BLaER1 treated with 17β-estradiol and CSF1 and Interleukin-3, amounts not matched to agents 10 nM and 100 nM (cell line): Measurements from ENCODE around the gene VPS4A.

Experiments used
- H3K27ac ChIP-seq, 11 experiments: shearing (Covaris generic); formaldehyde crosslinking; 2 replicates each; pipeline ENCODE4 v1.8.1; 2022
- H3K27me3 ChIP-seq, 11 experiments: shearing (Covaris generic); formaldehyde crosslinking; 2 replicates each; pipeline ENCODE4 v1.8.1; 2022
- H3K36me3 ChIP-seq, 11 experiments: shearing (Covaris generic); formaldehyde crosslinking; 2 replicates each; pipeline ENCODE4 v1.8.1; 2022
- H3K4me1 ChIP-seq, 10 experiments: shearing (Covaris generic); formaldehyde crosslinking; 2 replicates each; pipeline ENCODE4 v1.8.1; 2022
- H3K4me2 ChIP-seq, 11 experiments: shearing (Covaris generic); formaldehyde crosslinking; 2 replicates each; pipeline ENCODE4 v1.8.1; 2022
- H3K4me3 ChIP-seq, 10 experiments: shearing (Covaris generic); formaldehyde crosslinking; 2 replicates each; pipeline ENCODE4 v1.8.1; 2022
- H3K9ac ChIP-seq, 11 experiments: shearing (Covaris generic); formaldehyde crosslinking; 2 replicates each; pipeline ENCODE4 v1.8.1; 2022
- H3K9me3 ChIP-seq, 11 experiments: shearing (Covaris generic); formaldehyde crosslinking; replicated peaks in 1 of 11; 2 replicates each; pipeline ENCODE4 v1.8.1; 2022
- H4K20me1 ChIP-seq, 11 experiments: shearing (Covaris generic); formaldehyde crosslinking; 2 replicates each; pipeline ENCODE4 v1.8.1; 2022
- Cebpa-rat ChIP-seq, 11 experiments: shearing (Covaris generic); IDR thresholded peaks; 2 replicates each; pipeline ENCODE4 v1.8.1; 2022

Gene VPS4A

GRCh38 chr16:69327585-69328310 is 16.6 kb downstream of the VPS4A start:
- H3K9me3 ChIP-seq, result no peaks in the 10 kb centered on the region
- H3K4me1 ChIP-seq, result peaks cover 77 to 83% (median 79%) of the 10 kb centered on the region in 10 experiments
- peak overlapping the region in 7 of 11 experiments; percentile 4 to 94 (median 36); a peak in 12 of 22 replicates for H3K27ac ChIP-seq
- peak overlapping the region; percentile 92 to 100 (median 99) for H3K4me2 ChIP-seq
- H3K36me3 ChIP-seq, result peaks cover 56 to 80% (median 76%) of the 10 kb centered on the region in 11 experiments
- H4K20me1 ChIP-seq, result peaks cover 62 to 76% (median 73%) of the 10 kb centered on the region in 11 experiments
- TF ChIP-seq Cebpa-rat (IDR thresholded peaks at IDR 0.05), result no peak
- peak overlapping the region in 8 of 10 experiments; percentile 82 to 97 (median 95); a peak in 15 of 20 replicates for H3K4me3 ChIP-seq
- peak overlapping the region; percentile 17 to 97 (median 90); a peak in 21 of 22 replicates for H3K9ac ChIP-seq
- H3K27me3 ChIP-seq, result no peaks in the 10 kb centered on the region

GRCh38 chr16:69328854-69329316 is 17.7 kb downstream of the VPS4A start:
- Histone ChIP-seq H3K27me3 (no peaks in the 10 kb centered on the region), H3K36me3 (peaks cover 56 to 80% (median 76%) of the 10 kb centered on the region in 11 experiments), H3K4me3 (peak overlapping the region; percentile 81 to 97 (median 95)), H3K4me2 (peak overlapping the region; percentile 92 to 100 (median 99)), H3K9me3 (no peaks in the 10 kb centered on the region), H3K27ac (peak overlapping the region in 6 of 11 experiments; percentile 89 to 95 (median 92); a peak in 11 of 22 replicates), H3K9ac (peak overlapping the region; percentile 85 to 97 (median 90)), H3K4me1 (peaks cover 68 to 79% (median 72%) of the 10 kb centered on the region in 10 experiments), H4K20me1 (peaks cover 50 to 64% (median 62%) of the 10 kb centered on the region in 11 experiments)
- no peak for TF ChIP-seq Cebpa-rat (IDR thresholded peaks at IDR 0.05)

- peaks cover 59 to 80% (median 76%) of the 10 kb centered on the region in 11 experiments for H3K36me3 ChIP-seq
Observed at GRCh38 chr16:69329369-69330285, 18.5 kb downstream of the VPS4A start.

GRCh38 chr16:69330286-69331109 is 19.3 kb downstream of the VPS4A start, which contains the start of gene PDF:
Gene PDF (minus strand): TSS chr16:69330588. CDS start chr16:69330570, 18 bp downstream.
- no peaks in the 10 kb centered on the region for H3K9me3 ChIP-seq
- TF ChIP-seq Cebpa-rat (IDR thresholded peaks at IDR 0.05), result no peak

More at GRCh38 chr16:69329369-69330285, 18.5 kb downstream of the VPS4A start:
- Histone ChIP-seq H3K9me3 (no peaks in the 10 kb centered on the region), H3K4me3 (peak overlapping the region; percentile 81 to 97 (median 95)), H3K9ac (peak overlapping the region; percentile 85 to 97 (median 90)), H3K4me1 (peaks cover 60 to 73% (median 67%) of the 10 kb centered on the region in 10 experiments), H3K27me3 (no peaks in the 10 kb centered on the region), H3K27ac (peak overlapping the region; percentile 75 to 95 (median 92); a peak in 21 of 22 replicates), H3K4me2 (peak overlapping the region; percentile 92 to 100 (median 99)), H4K20me1 (peaks cover 43 to 57% (median 55%) of the 10 kb centered on the region in 11 experiments)
- TF ChIP-seq Cebpa-rat (IDR thresholded peaks at IDR 0.05), result no peak

GRCh38 chr16:69334696-69335095 is 23.5 kb downstream of the VPS4A start:
- H3K4me3 ChIP-seq, result no peak overlapping the region
- peaks cover 0 to 6% (median 4%) of the 10 kb centered on the region in 11 experiments; a peak in 16 of 22 replicates for H4K20me1 ChIP-seq
- H3K27ac ChIP-seq, result no peak overlapping the region
- no peak overlapping the region for H3K4me2 ChIP-seq
- no peak for TF ChIP-seq Cebpa-rat (IDR thresholded peaks at IDR 0.05)
- peaks cover 28 to 41% (median 35%) of the 10 kb centered on the region in 10 experiments for H3K4me1 ChIP-seq
- H3K9me3 ChIP-seq, result no peaks in the 10 kb centered on the region
- no peak overlapping the region for H3K9ac ChIP-seq
- H3K36me3 ChIP-seq, result peaks cover 51 to 58% (median 52%) of the 10 kb centered on the region in 11 experiments
- H3K27me3 ChIP-seq, result no peaks in the 10 kb centered on the region

More at GRCh38 chr16:69330286-69331109, 19.3 kb downstream of the VPS4A start, which contains the start of gene PDF:
- Histone ChIP-seq H3K27ac (peak within 1 kb of the TSS; percentile 75 to 95 (median 92)), H3K4me2 (peak within 1 kb of the TSS; percentile 92 to 100 (median 99)), H3K9ac (peak within 1 kb of the TSS; percentile 85 to 97 (median 90)), H3K36me3 (peaks cover 59 to 80% (median 76%) of the 10 kb centered on the region in 11 experiments), H3K4me3 (peak within 1 kb of the TSS; percentile 81 to 97 (median 95)), H4K20me1 (peaks cover 35 to 48% (median 46%) of the 10 kb centered on the region in 11 experiments; a peak in 21 of 22 replicates), H3K27me3 (no peaks in the 10 kb centered on the region), H3K4me1 (peaks cover 51 to 64% (median 60%) of the 10 kb centered on the region in 10 experiments)

GRCh38 chr16:69338557-69339288 is 27.6 kb downstream of the VPS4A start:
- Histone ChIP-seq H3K9ac (peak overlapping the region; percentile 85 to 96 (median 92)), H3K4me1 (peaks cover 36 to 54% (median 41%) of the 10 kb centered on the region in 10 experiments), H3K4me3 (peak overlapping the region; percentile 78 to 99 (median 87)), H3K4me2 (peak overlapping the region; percentile 89 to 98 (median 94)), H3K36me3 (peaks cover 58 to 71% (median 63%) of the 10 kb centered on the region in 11 experiments), H3K27ac (peak overlapping the region; percentile 64 to 95 (median 91)), H3K9me3 (no peaks in the 10 kb centered on the region), H4K20me1 (peaks cover 0 to 24% (median 8%) of the 10 kb centered on the region in 11 experiments; a peak in 9 of 22 replicates), H3K27me3 (no peaks in the 10 kb centered on the region)
- TF ChIP-seq Cebpa-rat (IDR thresholded peaks at IDR 0.05), result no peak
